Measurements from ENCODE around the gene KDM3B. TPM values are rescaled to one million over a fixed set of nuclear protein-coding genes. Genes with fewer than 3 reads are reported as not detected.

Gene KDM3B
- total and polyA plus RNA-seq, 9 donors: 38.8 to 79.0 (median 70.1) TPM

DNA sequence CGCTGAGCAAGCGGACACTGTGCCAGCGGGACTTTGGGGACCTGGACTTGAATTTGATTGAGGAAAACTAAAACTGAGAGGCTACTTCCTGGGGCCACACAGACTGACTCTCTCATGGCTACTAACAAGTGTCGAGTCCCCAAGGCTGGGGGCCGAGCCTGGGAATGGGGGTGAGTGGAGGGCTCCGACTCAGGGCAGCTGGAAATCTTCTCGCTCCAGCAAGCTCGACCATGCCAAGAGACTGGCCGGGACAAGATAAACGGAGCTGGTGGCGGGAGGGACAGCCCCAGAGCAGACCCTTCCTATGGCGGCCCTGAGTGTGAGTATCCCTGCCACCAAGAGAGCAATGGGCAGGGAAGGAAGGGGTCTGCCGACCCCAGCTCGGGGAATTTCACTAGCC lies 5.6 kb upstream of the KDM3B start:
- no peaks in the 10 kb centered on the region for H3K9me3 ChIP-seq
- peaks cover 3% of the 10 kb centered on the region for H3K36me3 ChIP-seq
- 87 to 90% (median 89%) methylated on average over 14 of the region's 14 CpGs for WGBS, 3 donors
- TF ChIP-seq EP300 (IDR thresholded peaks at IDR 0.05) (no peak), POLR2A (IDR thresholded peaks at IDR 0.05) (no peak)
- TF ChIP-seq, protein P1, sequence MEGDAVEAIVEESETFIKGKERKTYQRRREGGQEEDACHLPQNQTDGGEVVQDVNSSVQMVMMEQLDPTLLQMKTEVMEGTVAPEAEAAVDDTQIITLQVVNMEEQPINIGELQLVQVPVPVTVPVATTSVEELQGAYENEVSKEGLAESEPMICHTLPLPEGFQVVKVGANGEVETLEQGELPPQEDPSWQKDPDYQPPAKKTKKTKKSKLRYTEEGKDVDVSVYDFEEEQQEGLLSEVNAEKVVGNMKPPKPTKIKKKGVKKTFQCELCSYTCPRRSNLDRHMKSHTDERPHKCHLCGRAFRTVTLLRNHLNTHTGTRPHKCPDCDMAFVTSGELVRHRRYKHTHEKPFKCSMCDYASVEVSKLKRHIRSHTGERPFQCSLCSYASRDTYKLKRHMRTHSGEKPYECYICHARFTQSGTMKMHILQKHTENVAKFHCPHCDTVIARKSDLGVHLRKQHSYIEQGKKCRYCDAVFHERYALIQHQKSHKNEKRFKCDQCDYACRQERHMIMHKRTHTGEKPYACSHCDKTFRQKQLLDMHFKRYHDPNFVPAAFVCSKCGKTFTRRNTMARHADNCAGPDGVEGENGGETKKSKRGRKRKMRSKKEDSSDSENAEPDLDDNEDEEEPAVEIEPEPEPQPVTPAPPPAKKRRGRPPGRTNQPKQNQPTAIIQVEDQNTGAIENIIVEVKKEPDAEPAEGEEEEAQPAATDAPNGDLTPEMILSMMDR (IDR thresholded peaks at IDR 0.05): no peak
- no peaks in the 10 kb centered on the region for H3K4me1 ChIP-seq (ENCODE audit: insufficient read depth)
- no peak for DNase-seq
- no peak overlapping the region for H3K27ac ChIP-seq
- no peak overlapping the region for H3K4me3 ChIP-seq
- intact Hi-C loops (cut with DNase I): no loop called here
- H3K27me3 ChIP-seq: no peaks in the 10 kb centered on the region

DNA sequence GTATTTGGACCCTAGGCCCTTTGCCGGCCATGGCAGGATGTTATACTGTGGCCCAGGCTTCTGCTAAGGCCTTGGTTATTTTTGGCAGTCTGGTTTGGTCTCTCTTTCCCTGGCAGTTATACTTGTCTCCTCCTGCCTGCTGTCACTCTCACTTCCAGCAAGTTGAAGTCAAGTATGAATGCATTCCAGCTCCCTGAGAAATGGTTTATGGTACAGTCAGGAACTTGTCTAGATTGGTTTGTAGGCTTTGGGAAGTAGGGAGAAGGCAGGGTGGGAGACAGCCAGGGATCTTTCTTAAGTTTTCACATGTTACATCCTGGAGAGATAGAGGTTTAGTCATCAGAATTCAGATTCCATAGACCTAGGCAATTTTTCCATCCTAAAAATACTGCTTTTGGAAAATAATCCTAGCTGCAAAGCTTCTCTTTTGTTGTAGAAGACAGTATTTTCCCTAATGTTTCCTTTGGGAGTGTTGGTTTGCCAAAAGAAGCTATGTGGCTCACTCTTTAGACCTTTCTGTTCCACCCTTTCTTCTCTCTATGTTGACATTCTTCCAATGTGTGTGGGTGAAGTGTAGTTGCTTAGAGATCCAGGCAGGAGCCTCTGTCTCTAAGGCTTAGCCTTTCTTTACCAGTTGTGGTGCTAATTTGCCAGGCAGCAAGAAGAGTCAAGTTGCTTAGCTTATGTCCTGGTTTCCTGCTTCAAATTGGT lies 2.5 kb upstream of the KDM3B start:
- no peaks in the 10 kb centered on the region for H3K27me3 ChIP-seq
- no peak for DNase-seq
- intact Hi-C loops (cut with DNase I): no loop called here
- no peaks in the 10 kb centered on the region for H3K4me1 ChIP-seq (ENCODE audit: insufficient read depth)
- TF ChIP-seq POLR2A (IDR thresholded peaks at IDR 0.05) (no peak), EP300 (IDR thresholded peaks at IDR 0.05) (no peak)
- TF ChIP-seq, protein P1 (IDR thresholded peaks at IDR 0.05): no peak
- H3K9me3 ChIP-seq: no peaks in the 10 kb centered on the region
- 67 to 89% (median 82%) methylated on average over 1 of the region's 1 CpG for WGBS, 3 donors
- H3K27ac ChIP-seq: no peak overlapping the region
- no peaks in the 10 kb centered on the region for H3K36me3 ChIP-seq
- no peak overlapping the region for H3K4me3 ChIP-seq

DNA sequence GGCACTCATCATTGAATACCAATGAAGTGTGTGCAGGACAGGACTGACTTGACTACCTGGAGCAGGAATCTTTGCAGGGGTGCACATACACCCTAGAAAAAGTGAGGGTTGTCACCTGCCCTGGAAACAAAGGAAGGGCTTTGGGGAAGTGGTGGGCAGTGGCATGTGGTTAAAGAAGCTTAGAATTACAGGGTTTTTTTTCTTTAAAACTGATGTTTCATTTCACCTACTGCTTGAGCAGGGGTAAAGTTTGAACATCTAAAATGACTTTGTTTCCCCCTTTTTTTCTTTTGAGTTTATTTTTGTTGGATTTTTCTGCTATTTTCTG lies 2.0 kb upstream of the KDM3B start:
- Histone ChIP-seq H3K9me3 (no peaks in the 10 kb centered on the region), H3K4me1 (ENCODE audit: insufficient read depth) (no peaks in the 10 kb centered on the region), H3K36me3 (no peaks in the 10 kb centered on the region), H3K27ac (no peak overlapping the region), H3K27me3 (no peaks in the 10 kb centered on the region), H3K4me3 (no peak overlapping the region)
- DNase-seq: no peak
- intact Hi-C loops (cut with DNase I): no loop called here
- TF ChIP-seq EP300 (IDR thresholded peaks at IDR 0.05): no peak
- no peak for TF ChIP-seq POLR2A (IDR thresholded peaks at IDR 0.05)
- TF ChIP-seq, protein P1 (IDR thresholded peaks at IDR 0.05): no peak

DNA sequence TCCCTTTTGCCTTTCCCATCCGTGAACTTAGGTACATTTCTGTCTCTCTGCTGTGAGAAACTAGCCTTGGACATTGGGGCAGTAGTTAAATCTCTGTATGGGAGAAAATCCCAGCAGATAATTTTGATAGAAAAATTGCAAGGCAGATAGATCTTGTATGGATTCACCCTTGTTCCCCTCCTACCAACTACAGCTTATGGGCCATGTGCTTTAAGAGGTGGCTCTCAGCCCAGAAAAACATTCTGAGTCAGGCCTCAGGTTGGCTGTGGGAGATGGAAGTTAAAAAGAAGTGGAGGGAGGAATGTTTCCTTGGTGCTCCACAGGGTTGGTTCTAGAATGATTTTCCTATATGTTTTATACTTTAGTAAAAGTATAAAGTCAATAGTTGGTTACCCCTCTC lies 1.4 kb upstream of the KDM3B start:
- Histone ChIP-seq H3K27ac (no peak overlapping the region), H3K36me3 (no peaks in the 10 kb centered on the region), H3K4me3 (no peak overlapping the region), H3K9me3 (no peaks in the 10 kb centered on the region), H3K4me1 (ENCODE audit: insufficient read depth) (no peaks in the 10 kb centered on the region), H3K27me3 (no peaks in the 10 kb centered on the region)
- WGBS, 3 donors: 89 to 90% (median 89%) methylated on average over 1 of the region's 1 CpG
- DNase-seq: no peak
- TF ChIP-seq, protein P1 (IDR thresholded peaks at IDR 0.05): no peak
- TF ChIP-seq EP300 (IDR thresholded peaks at IDR 0.05) (no peak), POLR2A (IDR thresholded peaks at IDR 0.05) (no peak)
- intact Hi-C loops (cut with DNase I): no loop called here

Measured in ovary (tissue), 9 donors.